Heart left ventricle (tissue), 13 donors: ENCODE results near the gene OR14K1.

Experiments used
- POLR2A ChIP-seq, 2 donors: fragments of 450-650 bp; IDR thresholded peaks; one replicate each; pipeline ENCODE4 v1.6.1; 2017; ENCODE audit warnings: antibody characterized with exemption in 2 of 2, mild to moderate bottlenecking in 2 of 2, moderate library complexity in 2 of 2
- TF ChIP-seq, protein P1 (sequence below), 12 donors: fragments of 200-600 bp; sonication (generic) in 4 of 12; IDR thresholded peaks; one replicate each; pipeline versions ENCODE4 v1.5.0 to v1.8.0; 2018 to 2022; ENCODE audit warnings: antibody characterized with exemption in 12 of 12, mild to moderate bottlenecking in 5 of 12
- donor health status: ischemic (EF 13 %, LVEDD 7.1; RV severe dilation, severe dysfunction).
- donor health status: DM: no; HTN: yes; CAD: no.
- donor health status: DM: no; HTN: no; CAD: no.
- donor health status: ischemic (EF 25% LVEDD 6.9; RV normal size, moderate dysfunction).
- donor health status: ischemic (EF 25% LVEDD 5.7; RV mildly dilated, moderate dysfunction).
- donor health status: ischemic (EF 35%, LVEDD 5.7; RV mildly dilated, moderate dysfunction).
- donor health status: nonischemic (EF 11% LVEDD 7.7; RV severe dilation, severe dysfunction).
- donor health status: DM: yes; HTN: yes; CAD: no.
- donor health status: PGD.
- donor health status: ischemic (EF 29% LVEDD 5.4; RV normal size, mild dysfunction).
- donor health status: nonischemic (EF 23%, LVEDD 6.1; RV moderate dilation, normal function).

- TF ChIP-seq, protein P1, sequence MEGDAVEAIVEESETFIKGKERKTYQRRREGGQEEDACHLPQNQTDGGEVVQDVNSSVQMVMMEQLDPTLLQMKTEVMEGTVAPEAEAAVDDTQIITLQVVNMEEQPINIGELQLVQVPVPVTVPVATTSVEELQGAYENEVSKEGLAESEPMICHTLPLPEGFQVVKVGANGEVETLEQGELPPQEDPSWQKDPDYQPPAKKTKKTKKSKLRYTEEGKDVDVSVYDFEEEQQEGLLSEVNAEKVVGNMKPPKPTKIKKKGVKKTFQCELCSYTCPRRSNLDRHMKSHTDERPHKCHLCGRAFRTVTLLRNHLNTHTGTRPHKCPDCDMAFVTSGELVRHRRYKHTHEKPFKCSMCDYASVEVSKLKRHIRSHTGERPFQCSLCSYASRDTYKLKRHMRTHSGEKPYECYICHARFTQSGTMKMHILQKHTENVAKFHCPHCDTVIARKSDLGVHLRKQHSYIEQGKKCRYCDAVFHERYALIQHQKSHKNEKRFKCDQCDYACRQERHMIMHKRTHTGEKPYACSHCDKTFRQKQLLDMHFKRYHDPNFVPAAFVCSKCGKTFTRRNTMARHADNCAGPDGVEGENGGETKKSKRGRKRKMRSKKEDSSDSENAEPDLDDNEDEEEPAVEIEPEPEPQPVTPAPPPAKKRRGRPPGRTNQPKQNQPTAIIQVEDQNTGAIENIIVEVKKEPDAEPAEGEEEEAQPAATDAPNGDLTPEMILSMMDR (IDR thresholded peaks at IDR 0.05): no peak
- TF ChIP-seq POLR2A (IDR thresholded peaks at IDR 0.05): no peak
Measured at GRCh38 chr1:247760456-247760855, 22.0 kb downstream of the OR14K1 start, which contains the start of gene OR1C1.
